Fibroblast of lung (primary cell): ENCODE measurements around the gene PSD4. TPM values are rescaled to one million over a fixed set of nuclear protein-coding genes. Genes with fewer than 3 reads are reported as not detected.

Experiments used
- DNase-seq, 2 donors: peaks; one replicate each; pipeline versions ENCODE4 v3.0.0 to v3.0.0-alpha.2; 2010; ENCODE audit warnings: low read depth in 2 of 2
- H2AFZ ChIP-seq: 2 replicates; pipeline ENCODE4 v1.5.1; 2012; ENCODE audit warnings: low read length, control low read depth, inconsistent platforms
- H3K27ac ChIP-seq: 2 replicates; pipeline ENCODE4 v1.5.1; 2011; ENCODE audit warnings: low read length, control low read depth; ENCODE audit not compliant: insufficient read depth
- H3K27me3 ChIP-seq: 2 replicates; pipeline ENCODE4 v1.5.1; 2011; ENCODE audit warnings: mild to moderate bottlenecking, low read length; ENCODE audit not compliant: control insufficient read depth, insufficient read depth
- H3K36me3 ChIP-seq: 2 replicates; pipeline ENCODE4 v1.5.1; 2011; ENCODE audit warnings: low read length; ENCODE audit not compliant: control insufficient read depth, insufficient read depth
- H3K4me1 ChIP-seq: 2 replicates; pipeline ENCODE4 v1.5.1; 2011; ENCODE audit warnings: low read length; ENCODE audit not compliant: control insufficient read depth, insufficient read depth; ENCODE audit errors: extremely low read depth
- H3K4me2 ChIP-seq: 2 replicates; pipeline ENCODE4 v1.5.1; 2011; ENCODE audit warnings: low read length, control low read depth; ENCODE audit not compliant: insufficient read depth; ENCODE audit errors: extremely low read depth
- H3K4me3 ChIP-seq, 4 experiments: fragments of 200-600 bp in 1 of 4; sonication (generic) in 1 of 4; replicated peaks in 1 of 4; 2 replicates each; pipeline ENCODE4 v1.5.1; 2011 to 2016; ENCODE audit warnings: low read length in 4 of 4, low read depth in 3 of 4, mild to moderate bottlenecking in 3 of 4, control low read depth in 2 of 4, inconsistent platforms in 1 of 4, mixed read lengths in 1 of 4; ENCODE audit not compliant: insufficient read depth in 1 of 4; ENCODE audit errors: control extremely low read depth in 1 of 4
- H3K79me2 ChIP-seq: 2 replicates; pipeline ENCODE4 v1.5.1; 2012; ENCODE audit warnings: mild to moderate bottlenecking, low read length, inconsistent platforms; ENCODE audit not compliant: control insufficient read depth, insufficient read depth
- H3K9ac ChIP-seq: 2 replicates; pipeline ENCODE4 v1.5.1; 2011; ENCODE audit warnings: mild to moderate bottlenecking, low read length, control low read depth; ENCODE audit not compliant: insufficient read depth
- H3K9me3 ChIP-seq: 2 replicates; pipeline ENCODE4 v1.5.1; 2012; ENCODE audit warnings: low read depth, low read length; ENCODE audit not compliant: control insufficient read depth, insufficient read depth
- H4K20me1 ChIP-seq: 2 replicates; pipeline ENCODE4 v1.5.1; 2011; ENCODE audit warnings: low read length; ENCODE audit not compliant: control insufficient read depth, insufficient read depth; ENCODE audit errors: extremely low read depth
- EZH2 ChIP-seq: IDR thresholded peaks from 2 replicates; pipeline ENCODE4 v1.5.1; 2012; ENCODE audit warnings: low read length, control low read depth, mild to moderate bottlenecking; ENCODE audit errors: missing control alignments
- polyA plus RNA-seq, 2 donors: library from polyadenylated mRNA; depleted of rRNA in 1 of 2; stranded (reverse) in 1 of 2; unstranded in 1 of 2; fragments of >200 nt; gene quantifications; 2 replicates each; pipeline ENCODE4 v1.2.1, GENCODE V29; 2011 to 2012; ENCODE audit warnings: missing spikeins in 1 of 2
- total RNA-seq: library from RNA; depleted of rRNA; stranded (reverse); fragments of >200 nt; gene quantifications from 2 replicates; pipeline ENCODE4 v1.2.1, GENCODE V29; 2014
- TF ChIP-seq, protein P1 (sequence below), 2 donors: IDR thresholded peaks in 1 of 2; conservative IDR thresholded peaks in 1 of 2; 1 replicate in 1 of 2; 2 replicates in 1 of 2; pipeline ENCODE4 v1.5.1; 2011 to 2012; ENCODE audit warnings: low read length in 2 of 2, control low read depth in 1 of 2, inconsistent platforms in 1 of 2, low read depth in 1 of 2, mild to moderate bottlenecking in 1 of 2

The PSD4 gene
- total and polyA plus RNA-seq, 2 donors (not counting 1 experiment from before 2014, with no cell fraction given) = 1.0 to 6.1 TPM

DNA sequence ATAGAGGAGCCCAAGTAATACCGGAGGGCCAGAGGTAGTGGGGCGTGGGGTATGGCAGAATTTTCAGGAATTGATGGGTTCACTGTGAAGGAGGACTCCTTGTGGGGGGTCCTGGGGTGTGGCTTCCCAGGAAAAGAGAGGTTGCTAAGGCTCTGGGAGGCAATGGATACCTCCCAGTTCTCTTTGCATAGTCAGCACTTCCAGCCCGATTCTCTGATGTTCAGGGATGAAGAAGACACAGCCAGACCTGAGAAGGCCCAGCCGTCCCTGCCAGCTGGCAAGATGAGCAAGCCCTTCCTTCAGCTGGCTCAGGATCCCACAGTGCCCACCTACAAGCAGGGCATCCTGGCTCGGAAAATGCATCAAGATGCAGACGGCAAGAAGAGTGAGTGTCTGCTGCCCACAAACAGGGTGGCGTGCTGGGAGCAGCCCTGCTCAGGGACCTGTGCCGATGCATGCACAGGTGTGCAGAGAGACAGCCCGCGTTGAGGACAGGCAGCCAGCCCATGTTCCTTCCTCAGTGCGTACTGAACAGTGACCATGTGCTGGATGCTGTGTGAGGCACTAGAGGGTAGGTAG, 22.2 kb downstream of the PSD4 start:
- Histone ChIP-seq H3K4me3 (no peak overlapping the region), H3K4me2 (no peak overlapping the region), H2AFZ (no peak overlapping the region), H3K9ac (no peak overlapping the region), H3K4me1 (no peaks in the 10 kb centered on the region), H3K9me3 (no peaks in the 10 kb centered on the region), H3K36me3 (no peaks in the 10 kb centered on the region), H3K79me2 (no peaks in the 10 kb centered on the region), H3K27ac (no peak overlapping the region), H3K27me3 (no peaks in the 10 kb centered on the region), H4K20me1 (no peaks in the 10 kb centered on the region)
- DNase-seq = no peak
- TF ChIP-seq, protein P1, sequence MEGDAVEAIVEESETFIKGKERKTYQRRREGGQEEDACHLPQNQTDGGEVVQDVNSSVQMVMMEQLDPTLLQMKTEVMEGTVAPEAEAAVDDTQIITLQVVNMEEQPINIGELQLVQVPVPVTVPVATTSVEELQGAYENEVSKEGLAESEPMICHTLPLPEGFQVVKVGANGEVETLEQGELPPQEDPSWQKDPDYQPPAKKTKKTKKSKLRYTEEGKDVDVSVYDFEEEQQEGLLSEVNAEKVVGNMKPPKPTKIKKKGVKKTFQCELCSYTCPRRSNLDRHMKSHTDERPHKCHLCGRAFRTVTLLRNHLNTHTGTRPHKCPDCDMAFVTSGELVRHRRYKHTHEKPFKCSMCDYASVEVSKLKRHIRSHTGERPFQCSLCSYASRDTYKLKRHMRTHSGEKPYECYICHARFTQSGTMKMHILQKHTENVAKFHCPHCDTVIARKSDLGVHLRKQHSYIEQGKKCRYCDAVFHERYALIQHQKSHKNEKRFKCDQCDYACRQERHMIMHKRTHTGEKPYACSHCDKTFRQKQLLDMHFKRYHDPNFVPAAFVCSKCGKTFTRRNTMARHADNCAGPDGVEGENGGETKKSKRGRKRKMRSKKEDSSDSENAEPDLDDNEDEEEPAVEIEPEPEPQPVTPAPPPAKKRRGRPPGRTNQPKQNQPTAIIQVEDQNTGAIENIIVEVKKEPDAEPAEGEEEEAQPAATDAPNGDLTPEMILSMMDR (conservative IDR thresholded peaks at IDR 0.05 in 1 of 2, IDR thresholded peaks at IDR 0.05 in 1 of 2; ENCODE audit: low read depth in 1 of 2, low read length in 2 of 2) = no peak
- TF ChIP-seq EZH2 = no peak

DNA sequence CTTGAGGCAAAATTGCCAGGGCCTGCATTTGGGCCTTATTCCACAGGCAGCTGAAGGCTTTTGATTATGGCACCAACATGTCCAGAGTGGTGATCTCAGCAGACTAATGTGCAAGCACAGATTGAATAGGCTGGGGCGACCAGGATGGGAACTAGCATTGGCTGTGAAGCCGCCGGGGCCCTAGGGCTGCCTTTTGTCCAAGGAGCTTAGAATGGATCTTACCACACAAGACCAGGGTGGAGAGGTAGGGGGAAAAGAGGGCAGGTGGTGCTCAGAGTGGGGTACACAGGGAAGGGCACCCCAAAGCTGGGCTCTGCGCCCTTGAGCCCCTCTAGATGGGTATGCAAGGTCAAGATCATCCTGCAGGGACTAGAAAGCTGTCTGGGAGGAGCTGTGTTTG, 23.1 kb downstream of the PSD4 start:
- DNase-seq = no peak
- H3K4me1 ChIP-seq = no peaks in the 10 kb centered on the region

DNA sequence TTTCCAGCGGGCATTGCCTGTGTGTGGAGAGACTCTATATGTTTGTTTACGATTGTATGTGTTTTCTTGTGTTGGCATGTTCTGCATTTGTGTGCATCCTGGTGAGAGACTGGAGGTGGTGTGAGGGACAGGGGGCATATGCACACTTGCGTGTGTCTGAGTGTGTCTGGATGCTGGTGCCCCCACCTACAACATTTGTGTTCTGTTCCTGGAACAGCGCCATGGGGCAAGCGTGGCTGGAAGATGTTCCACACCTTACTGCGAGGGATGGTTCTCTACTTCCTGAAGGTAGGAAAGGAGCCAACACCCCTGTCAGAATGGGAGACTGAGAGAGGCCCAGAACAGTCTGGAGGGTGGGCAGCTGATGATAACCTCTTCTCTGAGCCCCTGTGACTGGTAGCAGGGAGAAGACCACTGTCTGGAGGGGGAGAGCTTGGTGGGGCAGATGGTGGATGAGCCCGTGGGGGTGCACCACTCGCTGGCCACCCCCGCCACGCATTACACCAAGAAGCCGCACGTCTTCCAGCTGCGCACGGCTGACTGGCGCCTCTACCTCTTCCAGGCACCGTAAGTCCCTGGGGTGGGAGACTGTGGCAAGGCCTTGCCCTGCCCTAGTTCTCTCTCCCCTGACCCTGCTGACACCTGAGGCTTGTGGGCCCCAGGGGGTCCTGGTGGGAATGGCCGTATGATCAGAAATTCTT, 23.7 kb downstream of the PSD4 start:
- Histone ChIP-seq H4K20me1 (no peaks in the 10 kb centered on the region), H3K9me3 (no peaks in the 10 kb centered on the region), H3K4me2 (no peak overlapping the region), H3K27ac (no peak overlapping the region), H2AFZ (no peak overlapping the region), H3K36me3 (no peaks in the 10 kb centered on the region), H3K4me1 (no peaks in the 10 kb centered on the region), H3K27me3 (no peaks in the 10 kb centered on the region), H3K4me3 (no peak overlapping the region), H3K9ac (no peak overlapping the region), H3K79me2 (no peaks in the 10 kb centered on the region)
- TF ChIP-seq, protein P1 (conservative IDR thresholded peaks at IDR 0.05 in 1 of 2, IDR thresholded peaks at IDR 0.05 in 1 of 2; ENCODE audit: low read depth in 1 of 2, low read length in 2 of 2) = no peak
- no peak for TF ChIP-seq EZH2
- no peak for DNase-seq

More for the DNA sequence above, 23.1 kb downstream of the PSD4 start:
- H3K4me3 ChIP-seq = no peak overlapping the region
- TF ChIP-seq EZH2 = no peak
- TF ChIP-seq, protein P1 (conservative IDR thresholded peaks at IDR 0.05 in 1 of 2, IDR thresholded peaks at IDR 0.05 in 1 of 2; ENCODE audit: low read depth in 1 of 2, low read length in 2 of 2) = no peak
- no peak overlapping the region for H3K27ac ChIP-seq
- H3K9ac ChIP-seq = no peak overlapping the region
- no peaks in the 10 kb centered on the region for H3K9me3 ChIP-seq
- H4K20me1 ChIP-seq = no peaks in the 10 kb centered on the region
- no peaks in the 10 kb centered on the region for H3K36me3 ChIP-seq
- no peaks in the 10 kb centered on the region for H3K79me2 ChIP-seq
- H2AFZ ChIP-seq = no peak overlapping the region
- H3K27me3 ChIP-seq = no peaks in the 10 kb centered on the region
- no peak overlapping the region for H3K4me2 ChIP-seq
